ENCODE data around the gene EIF4H. TPM values are rescaled to one million over a fixed set of nuclear protein-coding genes. Genes with fewer than 3 reads are reported as not detected.

Gene EIF4H
- total RNA-seq, 1 donor from 2014 or later: 263 TPM

DNA sequence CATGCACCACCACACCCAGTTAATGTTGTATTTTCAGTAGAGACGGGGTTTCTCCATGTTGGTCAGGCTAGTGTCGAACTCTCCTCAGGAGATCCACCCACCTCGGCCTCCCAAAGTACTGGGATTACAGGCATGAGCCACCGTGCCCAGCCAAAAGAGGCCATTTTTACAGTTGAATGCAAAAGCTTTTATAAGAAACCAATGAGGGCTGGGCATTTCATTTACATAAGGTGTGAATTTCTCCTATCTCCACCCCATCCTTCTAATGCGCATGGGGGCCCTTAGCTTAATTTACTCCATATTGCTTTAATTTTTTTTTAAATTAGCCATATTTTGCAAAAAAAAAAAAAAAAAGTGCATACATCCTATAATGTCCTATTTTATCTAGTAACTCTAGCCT is 25.1 kb upstream of the EIF4H start:
- intact Hi-C loops (cut with micrococcal nuclease): no loop called here
- ChIA-PET CTCF (no interaction called here), POLR2A (interaction anchor here (0.7 kb wide), 1 partner anchor 48 kb away, joined by 3 read pairs; no protein-coding TSS in a partner anchor)
- H3K36me3 Mint-ChIP-seq (ENCODE audit: low read depth): no peaks in the 10 kb centered on the region
- no peak for TF ChIP-seq CTCF (IDR thresholded peaks at IDR 0.05)
- no peak overlapping the region for H3K4me3 Mint-ChIP-seq
- peaks cover 8% of the 10 kb centered on the region for H3K9me3 Mint-ChIP-seq
- no peak for ATAC-seq (ENCODE audit: low read depth)
- H3K27ac Mint-ChIP-seq: no peak overlapping the region
- no peak for DNase-seq
- H3K27me3 Mint-ChIP-seq: peaks cover 2% of the 10 kb centered on the region
- peaks cover 4% of the 10 kb centered on the region for H3K4me1 Mint-ChIP-seq

GRCh38 chr7:74149603-74150002 is 24.6 kb upstream of the EIF4H start:
- H3K4me3 Mint-ChIP-seq: no peak overlapping the region
- H3K27ac Mint-ChIP-seq: no peak overlapping the region
- H3K4me1 Mint-ChIP-seq: peaks cover 4% of the 10 kb centered on the region
- peaks cover 2% of the 10 kb centered on the region for H3K27me3 Mint-ChIP-seq
- ChIA-PET POLR2A (no interaction called here), CTCF (no interaction called here)
- H3K36me3 Mint-ChIP-seq (ENCODE audit: low read depth): no peaks in the 10 kb centered on the region
- no peak for DNase-seq
- peaks cover 8% of the 10 kb centered on the region for H3K9me3 Mint-ChIP-seq
- TF ChIP-seq CTCF (IDR thresholded peaks at IDR 0.05): no peak
- no peak for ATAC-seq (ENCODE audit: low read depth)
- intact Hi-C loops (cut with micrococcal nuclease): no loop called here

DNA sequence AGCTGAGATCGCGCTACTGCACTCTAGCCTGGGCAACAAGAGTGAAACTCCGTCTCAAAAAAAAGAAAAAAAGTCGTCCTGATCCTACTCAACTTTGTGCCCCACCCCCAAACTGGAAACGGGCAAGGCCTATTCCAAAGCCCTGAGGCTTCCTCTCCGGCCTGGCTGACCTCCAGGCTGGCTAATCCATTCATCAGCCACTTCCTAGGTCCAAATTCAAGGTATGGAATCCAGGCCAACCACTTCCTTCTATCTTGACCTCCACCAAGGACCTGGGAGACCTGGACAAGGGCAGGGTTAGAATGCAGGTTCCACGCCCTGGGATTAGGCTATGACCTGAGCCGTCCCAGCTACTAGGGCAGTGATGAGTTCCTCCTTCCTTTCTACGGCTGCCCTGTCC is 20.4 kb upstream of the EIF4H start:
- CTCF ChIA-PET: no interaction called here
- Mint-ChIP-seq H3K4me1 (peaks cover 4% of the 10 kb centered on the region), H3K27ac (no peak overlapping the region), H3K36me3 (ENCODE audit: low read depth) (no peaks in the 10 kb centered on the region), H3K4me3 (no peak overlapping the region), H3K9me3 (no peaks in the 10 kb centered on the region), H3K27me3 (peaks cover 2% of the 10 kb centered on the region)
- ATAC-seq (ENCODE audit: low read depth) (no peak), DNase-seq (no peak)
- POLR2A ChIA-PET: no interaction called here
- TF ChIP-seq CTCF (IDR thresholded peaks at IDR 0.05): no peak
- intact Hi-C loops (cut with micrococcal nuclease): no loop called here

GRCh38 chr7:74155810-74156395 is 18.3 kb upstream of the EIF4H start:
- intact Hi-C loops (cut with micrococcal nuclease): no loop called here
- Mint-ChIP-seq H3K27ac (no peak overlapping the region), H3K36me3 (ENCODE audit: low read depth) (no peaks in the 10 kb centered on the region), H3K9me3 (no peaks in the 10 kb centered on the region), H3K4me1 (peaks cover 4% of the 10 kb centered on the region), H3K4me3 (no peak overlapping the region), H3K27me3 (peaks cover 2% of the 10 kb centered on the region)
- CTCF ChIA-PET: no interaction called here
- ATAC-seq (ENCODE audit: low read depth): no peak
- POLR2A ChIA-PET: interaction anchor here (0.6 kb wide), 1 partner anchor 264 kb away, joined by 3 read pairs; no protein-coding TSS in a partner anchor
- no peak for TF ChIP-seq CTCF (IDR thresholded peaks at IDR 0.05)
- no peak for DNase-seq

GRCh38 chr7:74157605-74158004 is 16.6 kb upstream of the EIF4H start:
- no peak for ATAC-seq (ENCODE audit: low read depth)
- no peak for TF ChIP-seq CTCF (IDR thresholded peaks at IDR 0.05)
- no peaks in the 10 kb centered on the region for H3K36me3 Mint-ChIP-seq (ENCODE audit: low read depth)
- no peak overlapping the region for H3K4me3 Mint-ChIP-seq
- intact Hi-C loops (cut with micrococcal nuclease): no loop called here
- H3K27me3 Mint-ChIP-seq: no peaks in the 10 kb centered on the region
- POLR2A ChIA-PET: interaction anchor here (0.8 kb wide), 1 partner anchor 17 kb away, joined by 3 read pairs; the partner anchor contains the start of gene EIF4H
- H3K27ac Mint-ChIP-seq: no peak overlapping the region
- no peaks in the 10 kb centered on the region for H3K9me3 Mint-ChIP-seq
- CTCF ChIA-PET: no interaction called here
- DNase-seq: no peak
- no peaks in the 10 kb centered on the region for H3K4me1 Mint-ChIP-seq

All from activated B cell treated with CpG ODN at 0.5 μM for 24 hours (primary cell).